Measurements from ENCODE around the gene ZNF580. TPM values are rescaled to one million over a fixed set of nuclear protein-coding genes. Genes with fewer than 3 reads are reported as not detected.

The ZNF580 gene
- total and polyA plus RNA-seq, 9 donors: 14.5 to 70.6 (median 59.4) TPM

GRCh38 chr19:55623561-55623960, 17.2 kb upstream of the ZNF580 start:
- WGBS, 3 donors: 46 to 52% (median 51%) methylated on average over 7 of the region's 7 CpGs
- peak overlapping the region; percentile 60 for H3K4me3 ChIP-seq
- peaks cover 4% of the 10 kb centered on the region for H3K4me1 ChIP-seq (ENCODE audit: insufficient read depth)
- no peaks in the 10 kb centered on the region for H3K9me3 ChIP-seq
- H3K27ac ChIP-seq: peak overlapping the region; percentile 90 to 91
- DNase-seq: no peak
- no peak for TF ChIP-seq POLR2A (IDR thresholded peaks at IDR 0.05)
- TF ChIP-seq CTCF (IDR thresholded peaks at IDR 0.05): no peak
- no peak for TF ChIP-seq EP300 (IDR thresholded peaks at IDR 0.05)
- no peaks in the 10 kb centered on the region for H3K36me3 ChIP-seq
- intact Hi-C loops (cut with DNase I): loop anchor here in 1 of 4 donors (5.0 kb wide), 1 partner anchor 106 kb away; no protein-coding TSS in a partner anchor
- H3K27me3 ChIP-seq: no peaks in the 10 kb centered on the region

GRCh38 chr19:55624109-55625003, 16.4 kb upstream of the ZNF580 start, which contains the start of gene ZNF784:
Gene ZNF784, minus strand, starts transcription at chr19:55624566. Its CDS starts 5 bp downstream, at chr19:55624561.
- Histone ChIP-seq H3K36me3 (no peaks in the 10 kb centered on the region), H3K27me3 (no peaks in the 10 kb centered on the region), H3K27ac (peak within 1 kb of the TSS; percentile 90 to 91), H3K4me1 (ENCODE audit: insufficient read depth) (peaks cover 4% of the 10 kb centered on the region), H3K4me3 (peak within 1 kb of the TSS; percentile 60), H3K9me3 (no peaks in the 10 kb centered on the region)
- TF ChIP-seq EP300 (IDR thresholded peaks at IDR 0.05): no peak
- TF ChIP-seq POLR2A (IDR thresholded peaks at IDR 0.05): peak; percentile 79
- peak; percentile 92 to 96 (median 95) for DNase-seq
- intact Hi-C loops (cut with DNase I): loop anchor here in 1 of 4 donors (5.0 kb wide), 1 partner anchor 107 kb away; no protein-coding TSS in a partner anchor
- WGBS, 3 donors: 1% methylated on average over 41 to 56 of the region's 56 CpGs

- TF ChIP-seq POLR2A (IDR thresholded peaks at IDR 0.05): no peak
- no peak for TF ChIP-seq EP300 (IDR thresholded peaks at IDR 0.05)
- no peak for TF ChIP-seq CTCF (IDR thresholded peaks at IDR 0.05)
- DNase-seq: peak in 1 of 5 donors; percentile 45
- intact Hi-C loops (cut with DNase I): no loop called here
- Histone ChIP-seq H3K9me3 (no peaks in the 10 kb centered on the region), H3K27ac (peak overlapping the region in 1 of 2 donors; percentile 90), H3K27me3 (no peaks in the 10 kb centered on the region), H3K4me1 (ENCODE audit: insufficient read depth) (peaks cover 4% of the 10 kb centered on the region), H3K36me3 (no peaks in the 10 kb centered on the region), H3K4me3 (peak overlapping the region; percentile 60)
- WGBS, 3 donors: 14 to 24% (median 19%) methylated on average over 11 of the region's 11 CpGs
Observed at GRCh38 chr19:55625004-55625326, 15.8 kb upstream of the ZNF580 start.

- WGBS, 3 donors: 82 to 87% (median 85%) methylated on average over 11 of the region's 11 CpGs
Observed at GRCh38 chr19:55626350-55626749, 14.5 kb upstream of the ZNF580 start.

More at GRCh38 chr19:55626350-55626749, 14.5 kb upstream of the ZNF580 start:
- Histone ChIP-seq H3K36me3 (no peaks in the 10 kb centered on the region), H3K9me3 (no peaks in the 10 kb centered on the region), H3K4me1 (ENCODE audit: insufficient read depth) (peaks cover 4% of the 10 kb centered on the region), H3K27me3 (no peaks in the 10 kb centered on the region), H3K27ac (no peak overlapping the region), H3K4me3 (no peak overlapping the region)
- DNase-seq: no peak
- intact Hi-C loops (cut with DNase I): no loop called here
- no peak for TF ChIP-seq EP300 (IDR thresholded peaks at IDR 0.05)
- no peak for TF ChIP-seq CTCF (IDR thresholded peaks at IDR 0.05)
- TF ChIP-seq POLR2A (IDR thresholded peaks at IDR 0.05): no peak

Data from ovary (tissue), 9 donors.